Thyroid gland (tissue), 4 donors: ENCODE measurements around the gene CNTROB. TPM values are rescaled to one million over a fixed set of nuclear protein-coding genes. Genes with fewer than 3 reads are reported as not detected.

Experiments used
- DNase-seq, 2 donors: peaks; one replicate each; pipeline ENCODE4 v3.0.0-alpha.2; 2019
- H3K27ac ChIP-seq, 3 donors: fragments of 200-600 bp; sonication (generic); 1 replicate in 2 of 3; 2 replicates in 1 of 3; pipeline ENCODE4 v1.5.1; 2016 to 2019; ENCODE audit warnings: mild to moderate bottlenecking in 1 of 3, moderate library complexity in 1 of 3
- H3K27me3 ChIP-seq: fragments of 200-600 bp; sonication (generic); one replicate; pipeline ENCODE4 v1.5.1; 2019
- H3K36me3 ChIP-seq, 2 donors: fragments of 200-600 bp; sonication (generic); one replicate each; pipeline ENCODE4 v1.5.1; 2016 to 2019
- H3K4me1 ChIP-seq, 2 donors: fragments of 200-600 bp; sonication (generic); one replicate each; pipeline ENCODE4 v1.5.1; 2017 to 2019
- H3K4me3 ChIP-seq, 3 donors: fragments of 200-600 bp; sonication (generic); replicated peaks in 1 of 3; 1 replicate in 2 of 3; 2 replicates in 1 of 3; pipeline ENCODE4 v1.5.1; 2016; ENCODE audit warnings: mild to moderate bottlenecking in 1 of 3
- H3K9me3 ChIP-seq: fragments of 200-600 bp; sonication (generic); one replicate; pipeline ENCODE4 v1.5.1; 2017
- POLR2A ChIP-seq, 2 donors: fragments of 450-650 bp; IDR thresholded peaks; one replicate each; pipeline ENCODE4 v1.6.1; 2017; ENCODE audit warnings: antibody characterized with exemption in 2 of 2, mild to moderate bottlenecking in 2 of 2, moderate library complexity in 1 of 2
- WGBS, 2 donors: methylation state at CpG; one replicate each; pipeline ENCODE4 v1.1.5; 2017; 5-methylcytosine and 5-hydroxymethylcytosine counted together
- intact Hi-C: fragments of 100-400 bp; cut with DNase I; formaldehyde crosslinking; loops from one replicate; pipeline ENCODE4 v1.15.1; 2023
- total RNA-seq, 4 donors: library from RNA; depleted of rRNA; stranded (reverse); fragments of >200 nt; gene quantifications; one replicate each; pipeline ENCODE4 v1.2.3, GENCODE V29; 2016
- TF ChIP-seq, protein P1 (sequence below), 6 experiments: fragments of 200-600 bp in 3 of 6; fragments of 450-650 bp in 3 of 6; sonication (generic) in 3 of 6; IDR thresholded peaks; one replicate each; pipeline ENCODE4 v1.5.1; 2016 to 2019; ENCODE audit warnings: antibody characterized with exemption in 6 of 6, mild to moderate bottlenecking in 2 of 6, inconsistent platforms in 1 of 6, moderate library complexity in 1 of 6

Gene CNTROB
- total RNA-seq, 4 donors from 2014 or later = 21.0 to 35.9 (median 28.0) TPM

DNA sequence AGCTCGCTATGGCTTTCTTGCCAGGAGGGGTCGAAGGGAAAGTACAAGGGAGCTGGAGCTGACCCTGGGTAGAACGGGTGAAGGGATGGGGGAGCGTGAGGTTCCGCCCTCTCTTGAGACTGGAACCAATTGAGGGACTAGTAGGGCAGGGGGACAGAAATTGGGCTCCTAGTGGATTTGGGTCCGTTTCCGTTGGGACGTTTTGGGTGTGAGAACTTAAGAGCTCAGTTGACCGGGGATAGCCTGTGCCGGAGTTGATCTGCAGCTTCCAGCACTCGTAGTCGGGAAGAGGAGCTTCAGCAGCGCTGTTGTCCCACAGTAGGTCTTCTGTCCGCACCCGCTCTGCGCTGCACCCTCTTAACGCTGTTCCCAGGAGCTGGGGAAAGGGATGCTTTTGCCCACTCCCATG, 481 bp downstream of the CNTROB start:
- no peak for TF ChIP-seq POLR2A (IDR thresholded peaks at IDR 0.05)
- TF ChIP-seq, protein P1, sequence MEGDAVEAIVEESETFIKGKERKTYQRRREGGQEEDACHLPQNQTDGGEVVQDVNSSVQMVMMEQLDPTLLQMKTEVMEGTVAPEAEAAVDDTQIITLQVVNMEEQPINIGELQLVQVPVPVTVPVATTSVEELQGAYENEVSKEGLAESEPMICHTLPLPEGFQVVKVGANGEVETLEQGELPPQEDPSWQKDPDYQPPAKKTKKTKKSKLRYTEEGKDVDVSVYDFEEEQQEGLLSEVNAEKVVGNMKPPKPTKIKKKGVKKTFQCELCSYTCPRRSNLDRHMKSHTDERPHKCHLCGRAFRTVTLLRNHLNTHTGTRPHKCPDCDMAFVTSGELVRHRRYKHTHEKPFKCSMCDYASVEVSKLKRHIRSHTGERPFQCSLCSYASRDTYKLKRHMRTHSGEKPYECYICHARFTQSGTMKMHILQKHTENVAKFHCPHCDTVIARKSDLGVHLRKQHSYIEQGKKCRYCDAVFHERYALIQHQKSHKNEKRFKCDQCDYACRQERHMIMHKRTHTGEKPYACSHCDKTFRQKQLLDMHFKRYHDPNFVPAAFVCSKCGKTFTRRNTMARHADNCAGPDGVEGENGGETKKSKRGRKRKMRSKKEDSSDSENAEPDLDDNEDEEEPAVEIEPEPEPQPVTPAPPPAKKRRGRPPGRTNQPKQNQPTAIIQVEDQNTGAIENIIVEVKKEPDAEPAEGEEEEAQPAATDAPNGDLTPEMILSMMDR (IDR thresholded peaks at IDR 0.05) = no peak
- DNase-seq = peak; percentile 21 to 26
- Histone ChIP-seq H3K4me3 (peak overlapping the region; percentile 56 to 61 (median 57)), H3K27ac (peak overlapping the region in 2 of 3 donors; percentile 38 to 64), H3K36me3 (peaks cover 9 to 15% of the 10 kb centered on the region in 2 donors), H3K4me1 (peaks cover 20 to 23% of the 10 kb centered on the region in 2 donors), H3K9me3 (no peaks in the 10 kb centered on the region), H3K27me3 (no peaks in the 10 kb centered on the region)
- intact Hi-C loops = no loop called here
- 0 to 1% methylated on average over 17 of the region's 17 CpGs for WGBS, 2 donors

DNA sequence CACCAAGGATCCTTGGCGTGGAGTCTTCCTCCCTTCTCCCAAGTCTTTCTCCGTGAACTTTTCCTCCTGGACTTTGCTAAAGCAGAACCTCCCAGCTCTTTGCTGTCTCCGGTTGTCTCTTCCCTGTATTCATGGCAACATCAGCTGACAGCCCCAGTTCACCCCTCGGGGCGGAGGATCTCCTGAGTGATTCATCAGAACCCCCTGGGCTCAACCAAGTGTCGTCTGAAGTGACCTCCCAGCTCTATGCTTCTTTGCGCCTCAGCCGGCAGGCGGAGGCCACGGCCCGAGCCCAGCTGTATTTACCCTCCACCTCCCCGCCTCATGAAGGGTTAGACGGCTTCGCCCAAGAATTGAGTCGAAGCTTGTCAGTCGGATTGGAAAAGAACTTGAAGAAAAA, 943 bp downstream of the CNTROB start:
- Histone ChIP-seq H3K27me3 (no peaks in the 10 kb centered on the region), H3K36me3 (peaks cover 9 to 15% of the 10 kb centered on the region in 2 donors), H3K4me3 (peak overlapping the region; percentile 56 to 61 (median 57)), H3K27ac (no peak overlapping the region), H3K9me3 (no peaks in the 10 kb centered on the region), H3K4me1 (peaks cover 20 to 23% of the 10 kb centered on the region in 2 donors)
- DNase-seq = peak; percentile 27 to 34
- TF ChIP-seq, protein P1 (IDR thresholded peaks at IDR 0.05) = peak in 1 of 6 experiments; percentile 8
- TF ChIP-seq POLR2A (IDR thresholded peaks at IDR 0.05) = no peak
- 13 to 20% methylated on average over 16 of the region's 16 CpGs for WGBS, 2 donors
- intact Hi-C loops = no loop called here

DNA sequence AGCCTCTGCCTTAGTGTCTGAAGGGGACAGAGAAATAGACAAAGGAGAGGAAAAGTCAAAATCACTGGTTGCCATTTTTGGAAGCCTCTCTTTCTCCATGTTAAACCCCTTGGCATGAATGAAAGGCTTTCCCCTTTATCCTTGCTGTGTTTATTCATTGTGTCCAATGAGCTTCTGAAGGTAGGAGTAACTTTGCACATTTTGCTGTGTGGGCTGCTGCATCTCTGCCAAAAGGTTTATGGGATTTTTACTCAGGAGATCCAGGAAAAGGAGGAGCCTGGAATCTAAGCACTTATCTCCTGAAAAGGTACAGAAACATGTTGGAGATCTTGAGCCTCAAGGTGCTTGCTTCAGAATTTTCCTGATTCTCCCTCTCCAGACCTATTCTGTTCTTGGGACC, 3.9 kb downstream of the CNTROB start:
- TF ChIP-seq POLR2A (IDR thresholded peaks at IDR 0.05) = no peak
- TF ChIP-seq, protein P1 (IDR thresholded peaks at IDR 0.05) = no peak
- intact Hi-C loops = no loop called here
- H3K4me1 ChIP-seq = peaks cover 19 to 22% of the 10 kb centered on the region in 2 donors
- no peaks in the 10 kb centered on the region for H3K9me3 ChIP-seq
- peaks cover 24 to 29% of the 10 kb centered on the region in 2 donors for H3K36me3 ChIP-seq
- no peak overlapping the region for H3K4me3 ChIP-seq
- DNase-seq = no peak
- H3K27ac ChIP-seq = no peak overlapping the region
- H3K27me3 ChIP-seq = no peaks in the 10 kb centered on the region

DNA sequence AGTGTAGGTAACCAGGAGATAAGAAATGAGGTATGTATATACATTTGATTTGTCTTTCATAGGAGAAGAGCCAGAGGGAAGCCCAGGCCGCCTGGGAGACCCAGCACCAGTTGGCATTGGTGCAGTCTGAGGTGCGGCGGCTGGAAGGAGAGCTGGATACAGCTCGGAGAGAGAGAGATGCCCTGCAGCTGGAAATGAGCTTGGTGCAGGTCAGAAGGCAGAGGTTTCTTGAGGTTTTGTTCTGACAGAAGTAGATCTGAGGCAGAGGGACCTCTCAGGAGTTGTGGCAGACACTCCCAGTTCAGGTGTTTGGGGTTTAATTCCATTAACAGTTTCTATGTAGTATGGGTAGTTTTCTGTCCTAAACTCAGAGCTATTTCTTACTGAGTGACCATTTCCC, 8.0 kb downstream of the CNTROB start:
- intact Hi-C loops = no loop called here
- H3K4me3 ChIP-seq = no peak overlapping the region
- H3K36me3 ChIP-seq = peaks cover 52 to 55% of the 10 kb centered on the region in 2 donors
- H3K4me1 ChIP-seq = no peaks in the 10 kb centered on the region
- H3K27ac ChIP-seq = no peak overlapping the region
- no peaks in the 10 kb centered on the region for H3K27me3 ChIP-seq
- DNase-seq = no peak
- TF ChIP-seq, protein P1 (IDR thresholded peaks at IDR 0.05) = no peak
- H3K9me3 ChIP-seq = no peaks in the 10 kb centered on the region
- 96 to 97% methylated on average over 4 of the region's 4 CpGs for WGBS, 2 donors

DNA sequence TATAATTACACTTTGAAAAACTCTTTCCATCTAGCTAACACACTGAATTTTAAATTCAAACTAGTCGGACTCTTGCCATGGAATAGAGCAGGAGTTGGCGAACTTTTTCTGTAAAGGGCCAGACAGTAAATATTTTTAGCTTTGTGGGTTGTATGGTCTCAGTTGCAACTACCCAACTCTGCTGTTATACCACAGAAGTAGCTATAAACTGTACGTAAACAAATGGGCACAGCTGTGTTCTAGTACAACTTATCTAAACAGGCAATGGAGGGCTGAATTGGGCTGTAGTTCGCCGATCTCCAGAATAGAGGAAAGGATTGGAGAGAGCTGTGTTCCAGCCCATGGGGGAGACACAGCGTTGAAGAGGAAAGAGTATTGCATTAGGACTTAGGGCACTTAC, 8.7 kb downstream of the CNTROB start:
- intact Hi-C loops = no loop called here
- Histone ChIP-seq H3K9me3 (no peaks in the 10 kb centered on the region), H3K27ac (no peak overlapping the region), H3K27me3 (no peaks in the 10 kb centered on the region), H3K36me3 (peaks cover 60 to 62% of the 10 kb centered on the region in 2 donors), H3K4me3 (no peak overlapping the region), H3K4me1 (no peaks in the 10 kb centered on the region)
- 93 to 95% methylated on average over 6 of the region's 6 CpGs for WGBS, 2 donors
- TF ChIP-seq, protein P1 (IDR thresholded peaks at IDR 0.05) = no peak
- TF ChIP-seq POLR2A (IDR thresholded peaks at IDR 0.05) = no peak
- DNase-seq = no peak
